ENCODE measurements around the gene TOR4A.
"Not testable (repeated sequence)": the region's sequence is repeated elsewhere in the genome, so short reads cannot be mapped to it uniquely, and the experiment has no call there.

TOR4A gene

DNA sequence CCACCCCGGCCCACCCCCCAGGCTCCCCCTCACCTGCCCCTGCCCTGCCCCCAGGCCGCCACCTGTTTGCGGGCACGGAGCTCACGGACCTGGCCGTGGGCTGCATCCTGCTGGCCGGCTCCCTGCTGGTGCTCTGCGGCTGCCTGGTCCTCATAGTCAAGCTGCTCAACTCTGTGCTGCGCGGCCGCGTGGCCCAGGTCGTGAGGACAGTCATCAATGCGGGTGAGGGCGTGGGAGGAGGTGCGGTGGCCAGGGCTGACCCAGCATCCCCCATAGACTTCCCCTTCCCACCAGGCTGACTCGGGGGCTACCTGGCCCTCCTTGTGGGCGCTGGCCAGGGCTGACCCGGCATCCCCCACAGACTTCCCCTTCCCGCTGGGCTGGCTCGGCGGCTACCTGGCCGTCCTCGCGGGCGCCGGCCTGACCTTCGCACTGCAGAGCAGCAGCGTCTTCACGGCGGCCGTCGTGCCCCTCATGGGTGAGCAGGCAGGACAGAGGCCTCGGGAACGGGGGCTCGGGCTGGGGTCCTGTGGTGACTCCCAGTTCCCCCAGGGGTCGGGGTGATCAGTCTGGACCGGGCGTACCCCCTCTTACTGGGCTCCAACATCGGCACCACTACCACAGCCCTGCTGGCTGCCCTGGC is 43.4 kb upstream of the TOR4A start:
- H3K4me1 ChIP-seq: peaks cover 11% of the 10 kb centered on the region
- no peak for DNase-seq (ENCODE audit: low spot score in 2 of 2)
- in situ Hi-C loops (cut with MboI; ENCODE audit: low sequenced_read_pairs): loop anchor here (25.0 kb wide), 1 partner anchor 447 kb away; the partner anchor contains the start of genes CCDC183 and TMEM141
- H3K27me3 ChIP-seq (ENCODE audit: low read depth): no peaks in the 10 kb centered on the region
- H3K4me3 ChIP-seq: no peak overlapping the region
- H3K9me3 ChIP-seq: no peaks in the 10 kb centered on the region
- peaks cover 4% of the 10 kb centered on the region; the same call in 1 of the 2 replicates for H3K36me3 ChIP-seq (replicated peaks)

DNA sequence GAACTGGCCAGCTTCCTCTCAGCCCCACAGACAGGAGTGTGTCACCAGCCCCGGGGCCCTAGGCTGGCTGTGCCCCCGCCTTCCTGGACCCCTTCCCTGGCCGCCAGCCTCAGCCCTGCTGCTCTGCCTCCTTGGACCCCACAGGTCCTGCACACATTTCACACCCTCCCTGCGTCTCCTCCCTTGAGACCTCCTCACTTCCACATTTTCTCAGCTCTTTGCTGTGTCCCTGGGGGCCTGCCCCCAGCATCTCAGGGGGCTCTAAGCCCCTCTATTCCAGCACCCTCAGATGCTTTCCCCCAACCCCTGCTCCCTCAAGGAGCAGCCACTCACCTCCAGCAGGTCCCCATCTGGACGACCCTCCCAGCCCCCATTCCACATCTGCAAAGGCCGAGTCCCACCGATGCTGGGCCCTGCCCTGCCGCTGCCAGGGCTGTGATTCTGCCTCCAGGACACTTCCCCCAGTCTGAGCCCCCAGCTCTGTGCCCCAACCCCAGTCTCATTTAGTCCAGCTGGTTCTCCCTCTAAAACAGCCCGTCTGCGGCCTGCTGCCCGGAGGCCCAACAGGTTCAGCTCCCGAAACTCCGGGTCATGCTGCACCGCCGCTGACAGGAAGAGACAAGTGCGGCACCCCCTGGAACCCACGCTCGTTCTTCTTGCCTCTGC is 42.6 kb upstream of the TOR4A start:
- DNase-seq (ENCODE audit: low spot score in 2 of 2): no peak
- H3K9me3 ChIP-seq: no peaks in the 10 kb centered on the region
- H3K36me3 ChIP-seq (replicated peaks): peaks cover 4% of the 10 kb centered on the region; the same call in 1 of the 2 replicates
- peaks cover 11% of the 10 kb centered on the region for H3K4me1 ChIP-seq
- in situ Hi-C loops (cut with MboI; ENCODE audit: low sequenced_read_pairs): loop anchor here (25.0 kb wide), 1 partner anchor 448 kb away; the partner anchor contains the start of genes CCDC183 and TMEM141
- H3K27me3 ChIP-seq (ENCODE audit: low read depth): no peaks in the 10 kb centered on the region
- H3K4me3 ChIP-seq: no peak overlapping the region

DNA sequence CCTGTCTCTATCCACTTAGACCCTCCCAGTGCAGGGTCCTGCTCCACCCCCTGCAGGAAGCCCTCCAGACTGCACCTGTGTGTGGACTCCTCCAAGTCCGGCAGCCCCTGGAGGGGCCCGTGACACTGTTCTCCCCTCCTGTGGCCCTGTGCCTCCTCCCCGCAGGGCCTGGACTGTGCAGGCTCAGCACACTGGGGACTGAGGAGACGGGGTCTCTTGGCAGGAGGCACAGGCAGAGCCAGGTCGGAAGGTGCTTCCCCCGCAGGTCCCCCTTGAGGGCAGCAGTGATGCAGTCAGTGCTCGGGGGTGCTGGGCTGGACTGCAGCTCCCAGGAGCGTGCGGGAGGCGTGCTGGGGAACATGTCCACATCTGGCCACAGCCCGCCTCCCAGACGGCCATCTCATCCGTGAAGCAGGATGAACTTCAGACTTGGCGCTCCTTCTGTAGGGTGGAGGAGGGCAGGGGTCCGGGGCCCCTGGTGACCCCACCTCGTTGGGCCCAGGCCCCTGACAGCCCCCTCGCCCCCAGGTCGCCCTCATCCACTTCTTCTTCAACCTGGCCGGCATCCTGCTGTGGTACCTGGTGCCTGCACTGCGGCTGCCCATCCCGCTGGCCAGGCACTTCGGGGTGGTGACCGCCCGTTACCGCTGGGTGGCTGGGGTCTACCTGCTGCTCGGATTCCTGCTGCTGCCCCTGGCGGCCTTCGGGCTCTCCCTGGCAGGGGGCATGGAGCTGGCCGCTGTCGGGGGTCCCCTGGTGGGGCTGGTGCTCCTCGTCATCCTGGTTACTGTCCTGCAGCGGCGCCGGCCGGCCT is 41.9 kb upstream of the TOR4A start:
- Histone ChIP-seq H3K27me3 (ENCODE audit: low read depth) (no peaks in the 10 kb centered on the region), H3K4me3 (no peak overlapping the region), H3K4me1 (peaks cover 11% of the 10 kb centered on the region), H3K36me3 (replicated peaks) (peaks cover 4% of the 10 kb centered on the region; the same call in 1 of the 2 replicates), H3K9me3 (no peaks in the 10 kb centered on the region)
- no peak for DNase-seq (ENCODE audit: low spot score in 2 of 2)
- in situ Hi-C loops (cut with MboI; ENCODE audit: low sequenced_read_pairs): loop anchor here (25.0 kb wide), 1 partner anchor 448 kb away; the partner anchor contains the start of genes CCDC183 and TMEM141

DNA sequence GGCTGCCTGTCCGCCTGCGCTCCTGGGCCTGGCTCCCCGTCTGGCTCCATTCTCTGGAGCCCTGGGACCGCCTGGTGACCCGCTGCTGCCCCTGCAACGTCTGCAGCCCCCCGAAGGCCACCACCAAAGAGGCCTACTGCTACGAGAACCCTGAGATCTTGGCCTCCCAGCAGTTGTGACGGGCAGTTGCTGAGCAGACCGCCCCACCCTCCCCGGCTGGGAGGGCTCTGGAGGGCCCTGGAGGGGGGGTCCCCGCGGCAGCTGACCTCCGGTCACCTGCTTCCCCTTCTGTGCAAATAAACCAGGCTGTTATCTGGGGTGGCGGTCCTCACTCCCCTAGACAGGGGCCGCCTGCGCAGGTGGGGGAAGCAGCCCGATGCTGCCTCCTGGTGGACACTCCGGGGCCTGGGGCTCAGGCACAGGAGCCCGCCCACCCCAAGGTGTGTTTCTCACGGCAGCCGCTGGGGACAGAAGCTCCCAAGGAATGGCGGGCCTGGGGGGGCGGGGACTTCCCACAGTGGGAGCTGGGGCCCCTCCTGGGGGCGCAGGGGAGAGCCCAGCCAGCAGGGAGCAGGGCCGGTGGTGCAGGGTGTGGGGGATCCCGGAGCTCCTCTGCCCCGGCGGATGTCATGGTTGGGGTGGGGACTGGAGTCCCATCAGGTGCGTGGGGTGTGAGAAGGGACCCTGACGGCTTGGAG is 41.1 kb upstream of the TOR4A start:
- DNase-seq (ENCODE audit: low spot score in 2 of 2): peak; percentile 56 to 96
- peaks cover 4% of the 10 kb centered on the region; the same call in 1 of the 2 replicates for H3K36me3 ChIP-seq (replicated peaks)
- H3K27me3 ChIP-seq (ENCODE audit: low read depth): no peaks in the 10 kb centered on the region
- H3K4me1 ChIP-seq: peaks cover 11% of the 10 kb centered on the region
- H3K4me3 ChIP-seq: peak overlapping the region; percentile 8; the same call in 1 of the 2 replicates
- no peaks in the 10 kb centered on the region for H3K9me3 ChIP-seq
- in situ Hi-C loops (cut with MboI; ENCODE audit: low sequenced_read_pairs): loop anchor here (25.0 kb wide), 1 partner anchor 449 kb away; the partner anchor contains the start of genes CCDC183 and TMEM141

DNA sequence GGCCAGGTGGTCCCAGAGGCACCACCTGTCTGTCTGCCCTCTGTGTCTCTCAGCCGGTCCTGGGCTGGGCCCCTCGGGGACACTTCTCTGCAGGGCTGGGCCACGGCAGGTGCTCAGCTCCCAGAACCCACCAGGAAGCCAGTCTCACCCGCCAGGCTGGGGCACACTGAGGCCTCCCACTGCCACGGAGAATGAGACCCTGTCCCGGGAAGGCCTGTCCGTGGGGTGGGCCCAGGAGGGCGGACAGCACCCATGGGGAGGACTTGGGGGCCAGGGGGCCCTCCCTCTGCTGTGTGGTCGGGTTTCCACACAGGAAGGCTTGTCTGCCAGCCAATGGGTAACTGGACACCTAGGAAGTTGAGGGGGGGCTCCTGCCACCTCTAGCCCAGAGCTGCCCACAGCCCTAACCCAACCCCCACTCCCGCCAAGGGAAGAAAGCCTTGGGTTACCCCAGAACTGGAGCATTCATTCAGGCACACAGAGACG is 40.5 kb upstream of the TOR4A start:
- in situ Hi-C loops (cut with MboI; ENCODE audit: low sequenced_read_pairs): loop anchor here (25.0 kb wide), 1 partner anchor 450 kb away; the partner anchor contains the start of genes CCDC183 and TMEM141
- H3K4me3 ChIP-seq: peak overlapping the region; percentile 8; the same call in 1 of the 2 replicates
- H3K4me1 ChIP-seq: peaks cover 11% of the 10 kb centered on the region
- DNase-seq (ENCODE audit: low spot score in 2 of 2): no peak
- no peaks in the 10 kb centered on the region for H3K27me3 ChIP-seq (ENCODE audit: low read depth)
- H3K36me3 ChIP-seq (replicated peaks): peaks cover 8% of the 10 kb centered on the region
- no peaks in the 10 kb centered on the region for H3K9me3 ChIP-seq

DNA sequence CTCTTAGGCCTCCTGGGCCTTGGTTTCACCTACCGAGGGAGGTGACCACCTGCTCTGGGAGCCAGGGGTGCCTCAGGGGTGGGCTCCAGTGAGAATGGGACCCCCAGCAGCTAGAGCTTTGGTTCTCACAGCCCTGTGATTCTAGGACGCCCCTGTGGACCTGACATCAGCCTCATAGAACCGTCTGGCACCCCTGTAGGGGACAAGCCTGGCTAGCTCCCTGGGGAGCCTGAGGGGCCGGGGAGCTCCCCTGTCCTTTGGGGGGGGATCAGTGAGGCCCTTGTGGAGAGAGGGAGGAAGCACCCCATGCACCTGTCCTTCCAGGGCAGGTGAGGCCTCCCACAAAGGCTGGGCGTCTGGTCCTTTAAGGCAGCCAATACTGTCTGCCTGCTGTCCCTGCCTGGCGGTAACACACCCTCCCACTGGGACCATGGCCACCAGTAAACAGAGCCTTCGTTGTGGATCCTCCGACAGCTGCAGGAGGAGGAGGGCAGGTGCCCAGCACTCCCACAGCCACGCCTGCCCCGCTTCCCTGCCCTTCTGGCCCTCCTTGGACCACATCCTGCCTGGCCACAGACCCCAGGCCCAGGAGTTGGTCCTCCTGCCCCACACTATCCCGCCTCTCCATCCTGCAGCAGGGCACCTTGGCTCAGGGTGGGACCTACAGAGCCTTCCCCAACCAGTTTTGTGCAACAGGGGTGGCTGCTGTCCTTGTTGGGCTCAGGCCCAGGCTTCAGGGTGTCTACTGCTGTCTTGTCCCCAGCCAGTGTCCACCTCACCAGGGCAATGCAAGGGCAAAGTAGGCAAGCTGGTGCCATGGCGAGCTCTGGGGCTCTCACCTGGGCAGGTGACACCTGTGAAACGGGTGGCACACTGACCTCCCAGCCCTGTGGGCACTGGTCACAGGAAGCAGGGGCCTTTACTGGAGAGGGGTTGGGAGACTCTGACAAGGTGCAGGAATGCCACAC is 39.5 kb upstream of the TOR4A start:
- H3K4me1 ChIP-seq: peaks cover 11% of the 10 kb centered on the region
- H3K36me3 ChIP-seq (replicated peaks): peaks cover 19% of the 10 kb centered on the region
- H3K4me3 ChIP-seq: no peak overlapping the region
- in situ Hi-C loops (cut with MboI; ENCODE audit: low sequenced_read_pairs): loop anchor here (25.0 kb wide), 1 partner anchor 451 kb away; the partner anchor contains the start of genes CCDC183 and TMEM141
- no peaks in the 10 kb centered on the region for H3K27me3 ChIP-seq (ENCODE audit: low read depth)
- no peaks in the 10 kb centered on the region for H3K9me3 ChIP-seq
- DNase-seq (ENCODE audit: low spot score in 2 of 2): no peak

DNA sequence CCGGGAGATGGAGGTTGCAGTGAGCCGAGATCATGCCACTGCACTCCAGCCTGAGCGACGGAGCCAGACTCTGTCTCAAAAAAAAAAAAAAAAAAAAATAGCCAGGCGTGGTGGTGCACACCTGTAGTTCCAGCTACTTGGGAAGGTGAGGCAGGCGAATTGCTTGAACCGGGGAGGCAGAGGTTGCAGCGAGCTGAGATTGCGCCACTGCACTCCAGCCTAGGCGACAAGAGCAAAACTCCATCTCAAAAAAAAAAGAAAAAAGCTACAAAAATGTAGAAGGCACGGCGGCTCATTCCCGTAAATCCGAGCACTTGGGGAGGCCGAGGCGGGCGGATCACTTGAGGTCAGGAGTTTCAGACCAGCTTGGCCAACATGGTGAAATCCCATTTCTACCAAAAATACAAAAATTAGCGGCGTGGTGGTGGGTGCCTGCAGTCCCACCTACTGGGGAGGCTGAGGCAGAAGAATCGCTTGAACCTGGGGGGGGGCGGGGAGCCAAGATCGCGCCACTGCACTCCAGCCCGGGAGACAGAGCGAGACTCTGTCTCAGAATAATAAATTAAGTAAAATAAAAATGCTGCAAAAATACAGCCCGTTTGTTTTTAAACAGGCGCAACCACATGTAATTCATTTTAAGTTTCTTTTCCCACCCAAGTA is 37.9 kb upstream of the TOR4A start:
- not testable (repeated sequence) for H3K9me3 ChIP-seq; H3K27me3 ChIP-seq (ENCODE audit: low read depth); DNase-seq (ENCODE audit: low spot score in 2 of 2)
- H3K36me3 ChIP-seq (replicated peaks): peaks cover 30% of the 10 kb centered on the region
- H3K4me1 ChIP-seq: peaks cover 11% of the 10 kb centered on the region
- in situ Hi-C loops (cut with MboI; ENCODE audit: low sequenced_read_pairs): loop anchor here (25.0 kb wide), 1 partner anchor 452 kb away; the partner anchor contains the start of genes CCDC183 and TMEM141
- peak overlapping the region; percentile 81 for H3K4me3 ChIP-seq

DNA sequence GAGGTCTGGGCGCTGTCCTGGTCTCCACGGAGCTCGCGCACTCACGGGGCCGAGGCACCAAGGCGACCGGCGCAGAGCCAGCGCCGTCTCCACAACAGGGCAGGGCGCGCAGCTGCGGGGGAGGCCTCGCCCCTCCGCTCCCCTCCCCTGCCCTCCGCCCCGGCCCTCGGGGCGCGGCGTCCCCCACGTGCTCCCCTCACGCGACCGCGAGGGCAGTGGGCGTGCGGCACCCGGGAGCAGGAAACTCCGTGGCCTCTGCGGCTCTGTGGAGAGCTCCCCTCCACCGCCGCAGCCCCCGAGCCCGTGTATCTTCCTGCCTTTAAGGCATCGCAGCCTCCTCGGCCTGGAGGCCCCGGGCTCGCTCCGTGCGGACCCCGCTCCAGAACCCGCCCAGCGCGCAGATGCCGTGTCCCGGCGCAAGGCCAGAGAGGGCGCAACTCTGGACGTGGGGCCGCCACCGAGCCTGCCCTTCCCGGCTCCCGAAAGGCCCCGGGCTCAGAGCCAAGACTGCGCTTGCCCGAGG is 37.1 kb upstream of the TOR4A start:
- peaks cover 11% of the 10 kb centered on the region for H3K4me1 ChIP-seq
- DNase-seq (ENCODE audit: low spot score in 2 of 2): peak in 1 of 2 experiments; percentile 71

DNA sequence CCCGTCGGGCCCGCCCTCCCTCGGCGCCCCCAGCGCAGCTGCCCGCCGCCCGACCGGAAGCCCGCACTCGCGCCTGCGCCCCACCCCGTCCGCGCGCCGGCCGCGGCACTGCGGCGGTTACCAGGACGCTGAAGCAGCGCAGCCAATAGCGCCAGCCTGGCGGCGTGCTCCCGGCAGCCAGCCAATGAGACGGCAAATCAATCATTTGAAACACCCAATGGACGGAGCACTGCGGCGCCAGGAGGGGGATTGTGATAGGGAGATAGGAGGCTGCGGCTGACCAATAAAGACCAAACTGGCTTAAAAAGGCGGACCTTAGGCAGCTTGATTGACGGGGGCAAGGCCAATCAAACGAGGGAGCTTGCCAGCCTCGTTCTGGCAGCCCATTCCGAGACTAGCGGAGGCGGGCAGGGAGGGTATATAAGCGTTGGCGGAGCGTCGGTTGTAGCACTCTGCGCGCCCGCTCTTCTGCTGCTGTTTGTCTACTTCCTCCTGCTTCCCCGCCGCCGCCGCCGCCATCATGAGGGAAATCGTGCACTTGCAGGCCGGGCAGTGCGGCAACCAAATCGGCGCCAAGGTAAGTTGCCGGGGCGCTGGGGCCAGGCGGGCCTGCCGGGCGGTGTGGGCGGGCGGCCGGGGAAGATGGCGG is 36.6 kb upstream of the TOR4A start, which contains the start of gene TUBB4B:
Gene TUBB4B, plus strand, starts transcription at position 447 of the 649 bp plus-strand sequence. Its CDS starts 74 bp downstream, at position 521.
- H3K27me3 ChIP-seq (ENCODE audit: low read depth): no peaks in the 10 kb centered on the region
- H3K4me1 ChIP-seq: peaks cover 11% of the 10 kb centered on the region
- peak; percentile 99 for DNase-seq (ENCODE audit: low spot score in 2 of 2)
- H3K9me3 ChIP-seq: no peaks in the 10 kb centered on the region
- peaks cover 30% of the 10 kb centered on the region for H3K36me3 ChIP-seq (replicated peaks)
- in situ Hi-C loops (cut with MboI; ENCODE audit: low sequenced_read_pairs): loop anchor here (25.0 kb wide), 1 partner anchor 454 kb away; the partner anchor contains the start of genes CCDC183 and TMEM141
- H3K4me3 ChIP-seq: peak within 1 kb of the TSS; percentile 82

More for the DNA sequence above, 37.1 kb upstream of the TOR4A start:
- Histone ChIP-seq H3K27me3 (ENCODE audit: low read depth) (no peaks in the 10 kb centered on the region), H3K4me3 (peak overlapping the region; percentile 81), H3K36me3 (replicated peaks) (peaks cover 30% of the 10 kb centered on the region), H3K9me3 (no peaks in the 10 kb centered on the region)
- in situ Hi-C loops (cut with MboI; ENCODE audit: low sequenced_read_pairs): loop anchor here (25.0 kb wide), 1 partner anchor 453 kb away; the partner anchor contains the start of genes CCDC183 and TMEM141

DNA sequence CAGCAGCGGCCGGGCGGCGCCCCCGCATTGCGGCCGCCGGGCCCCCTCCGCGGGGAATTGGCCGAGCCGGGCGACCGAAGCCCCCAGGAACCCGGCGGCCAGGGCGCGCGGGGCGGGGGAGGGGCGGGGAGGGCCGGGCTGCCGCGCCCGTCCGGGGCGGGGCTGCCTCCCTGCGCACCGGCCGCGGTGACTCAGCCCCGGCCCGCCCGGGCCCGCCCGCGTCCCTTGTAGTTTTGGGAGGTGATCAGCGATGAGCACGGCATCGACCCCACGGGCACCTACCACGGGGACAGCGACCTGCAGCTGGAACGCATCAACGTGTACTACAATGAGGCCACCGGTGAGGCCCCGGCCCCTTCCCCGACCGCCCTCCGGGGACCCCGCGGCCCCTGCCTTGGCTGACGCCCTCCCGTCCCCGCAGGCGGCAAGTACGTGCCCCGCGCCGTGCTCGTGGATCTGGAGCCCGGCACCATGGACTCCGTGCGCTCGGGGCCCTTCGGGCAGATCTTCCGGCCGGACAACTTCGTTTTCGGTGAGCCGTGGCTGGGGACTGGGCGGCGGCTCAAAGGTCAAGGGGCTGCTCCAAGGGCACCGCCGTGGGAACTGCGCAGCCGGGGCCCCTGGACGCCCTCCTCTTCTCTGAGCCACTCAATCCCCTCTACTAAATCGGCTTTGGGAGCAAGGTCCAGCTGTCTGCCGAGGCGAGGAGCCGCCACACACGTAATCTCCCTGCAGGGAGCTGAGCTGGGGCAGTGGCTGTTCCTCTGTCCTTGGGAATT is 35.8 kb upstream of the TOR4A start:
- Histone ChIP-seq H3K4me3 (peak overlapping the region; percentile 82), H3K36me3 (replicated peaks) (peaks cover 30% of the 10 kb centered on the region), H3K9me3 (no peaks in the 10 kb centered on the region), H3K27me3 (ENCODE audit: low read depth) (no peaks in the 10 kb centered on the region), H3K4me1 (peaks cover 10% of the 10 kb centered on the region)
- in situ Hi-C loops (cut with MboI; ENCODE audit: low sequenced_read_pairs): loop anchor here (25.0 kb wide), 1 partner anchor 454 kb away; the partner anchor contains the start of genes CCDC183 and TMEM141
- no peak for DNase-seq (ENCODE audit: low spot score in 2 of 2)

Data from HAP-1 (cell line).